MM.1S (cell line): ENCODE results near the gene DPEP2NB.
"Not testable (repeated sequence)": the region's sequence is repeated elsewhere in the genome, so short reads cannot be mapped to it uniquely, and the experiment has no call there.

Experiments used
- CTCF ChIP-seq: fragments of 300-600 bp; sonication (generic); IDR thresholded peaks from 2 replicates; pipeline ENCODE4 v1.5.1; 2016; ENCODE audit warnings: antibody characterized with exemption, low read length, mixed read lengths
- EZH2 ChIP-seq: fragments of 300-600 bp; sonication (generic); optimal IDR thresholded peaks from 2 replicates; pipeline ENCODE3; 2017; ENCODE audit warnings: low read depth, mild to moderate bottlenecking, antibody characterized with exemption, low read length, mixed read lengths
- EZH2phosphoT487 ChIP-seq: fragments of 300-600 bp; sonication (generic); IDR thresholded peaks from 2 replicates; pipeline ENCODE4 v1.6.1; 2018; ENCODE audit warnings: antibody characterized with exemption, low read length

GRCh38 chr16:68030108-68030507, 14.4 kb upstream of the DPEP2NB start:
- TF ChIP-seq CTCF, EZH2phosphoT487, EZH2: not testable (repeated sequence)
